SK-N-MC (cell line): ENCODE data around the gene EFNA4.
A peak's percentile ranks its signal among the peaks of the same experiment; 100 is the strongest.

Experiments
- DNase-seq: peaks from one replicate; pipeline ENCODE4 v3.0.0-alpha.2; 2011; ENCODE audit warnings: low read depth, low spot score
- H3K27ac ChIP-seq: fragments of 200-600 bp; sonication (generic); 2 replicates; pipeline ENCODE4 v1.5.1; 2016; ENCODE audit warnings: mixed run types
- H3K36me3 ChIP-seq: fragments of 200-600 bp; sonication (generic); 2 replicates; pipeline ENCODE4 v1.6.1; 2017; ENCODE audit warnings: antibody characterized with exemption, low read length, mixed read lengths; ENCODE audit not compliant: insufficient read depth
- H3K4me3 ChIP-seq: fragments of 200-600 bp; sonication (generic); 2 replicates; pipeline ENCODE4 v1.5.1; 2016
- H3K9ac ChIP-seq: fragments of 200-600 bp; sonication (generic); 2 replicates; pipeline ENCODE4 v1.8.0; 2017; ENCODE audit warnings: mixed run types, mixed read lengths; ENCODE audit not compliant: insufficient read length
- H3K9me3 ChIP-seq: fragments of 200-600 bp; sonication (generic); 2 replicates; pipeline ENCODE4 v1.6.1; 2017; ENCODE audit warnings: low read depth, mild to moderate bottlenecking, antibody characterized with exemption, low read length, moderate library complexity, mixed read lengths
- EZH2 ChIP-seq: fragments of 200-600 bp; sonication (generic); IDR thresholded peaks from one replicate; pipeline ENCODE4 v1.6.1; 2017; ENCODE audit warnings: antibody characterized with exemption
- FOXP2 ChIP-seq: optimal IDR thresholded peaks from 2 replicates; pipeline ENCODE3; 2011; ENCODE audit warnings: mild to moderate bottlenecking, moderate library complexity; ENCODE audit not compliant: insufficient read depth; ENCODE audit errors: extremely low read length, control extremely low read depth
- POLR2AphosphoS5 ChIP-seq: IDR thresholded peaks from 2 replicates; pipeline ENCODE4 v1.6.1; 2012; ENCODE audit warnings: mild to moderate bottlenecking, low read depth, low read length, borderline replicate concordance

Gene EFNA4, protein sequence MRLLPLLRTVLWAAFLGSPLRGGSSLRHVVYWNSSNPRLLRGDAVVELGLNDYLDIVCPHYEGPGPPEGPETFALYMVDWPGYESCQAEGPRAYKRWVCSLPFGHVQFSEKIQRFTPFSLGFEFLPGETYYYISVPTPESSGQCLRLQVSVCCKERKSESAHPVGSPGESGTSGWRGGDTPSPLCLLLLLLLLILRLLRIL

DNA sequence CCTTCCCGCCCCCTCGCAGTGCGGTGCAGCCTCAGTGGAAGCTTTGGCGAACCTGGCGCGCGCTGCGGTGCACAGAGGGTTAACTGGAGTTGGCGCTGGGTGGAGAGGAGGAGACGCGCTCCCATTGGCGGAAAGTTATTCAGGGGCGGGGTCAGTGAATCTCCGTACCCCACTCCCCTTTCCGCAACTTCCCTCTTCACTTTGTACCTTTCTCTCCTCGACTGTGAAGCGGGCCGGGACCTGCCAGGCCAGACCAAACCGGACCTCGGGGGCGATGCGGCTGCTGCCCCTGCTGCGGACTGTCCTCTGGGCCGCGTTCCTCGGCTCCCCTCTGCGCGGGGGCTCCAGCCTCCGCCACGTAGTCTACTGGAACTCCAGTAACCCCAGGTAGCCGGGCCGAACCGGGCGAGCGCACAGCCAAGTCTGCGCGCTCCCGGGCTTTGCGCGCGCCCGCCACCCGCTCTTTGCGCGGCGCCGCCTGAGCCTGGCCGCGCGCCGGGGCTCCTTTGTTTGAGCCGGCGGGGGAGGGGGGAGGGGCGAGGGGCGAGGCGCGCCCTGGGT, at the start of gene EFNA4:
Gene EFNA4, plus strand, starts transcription at position 191 of the 561 bp plus-strand sequence. Its CDS starts 84 bp downstream, at position 275.
- no peak for TF ChIP-seq FOXP2
- TF ChIP-seq POLR2AphosphoS5: peak; percentile 93
- Histone ChIP-seq H3K9ac (peak within 1 kb of the TSS; percentile 78), H3K36me3 (peaks cover 11% of the 10 kb centered on the region; the same call in 1 of the 2 replicates), H3K4me3 (peak within 1 kb of the TSS; percentile 95), H3K9me3 (no peaks in the 10 kb centered on the region), H3K27ac (no peak within 1 kb of the TSS; the same call in 1 of the 2 replicates)
- no peak for DNase-seq

DNA sequence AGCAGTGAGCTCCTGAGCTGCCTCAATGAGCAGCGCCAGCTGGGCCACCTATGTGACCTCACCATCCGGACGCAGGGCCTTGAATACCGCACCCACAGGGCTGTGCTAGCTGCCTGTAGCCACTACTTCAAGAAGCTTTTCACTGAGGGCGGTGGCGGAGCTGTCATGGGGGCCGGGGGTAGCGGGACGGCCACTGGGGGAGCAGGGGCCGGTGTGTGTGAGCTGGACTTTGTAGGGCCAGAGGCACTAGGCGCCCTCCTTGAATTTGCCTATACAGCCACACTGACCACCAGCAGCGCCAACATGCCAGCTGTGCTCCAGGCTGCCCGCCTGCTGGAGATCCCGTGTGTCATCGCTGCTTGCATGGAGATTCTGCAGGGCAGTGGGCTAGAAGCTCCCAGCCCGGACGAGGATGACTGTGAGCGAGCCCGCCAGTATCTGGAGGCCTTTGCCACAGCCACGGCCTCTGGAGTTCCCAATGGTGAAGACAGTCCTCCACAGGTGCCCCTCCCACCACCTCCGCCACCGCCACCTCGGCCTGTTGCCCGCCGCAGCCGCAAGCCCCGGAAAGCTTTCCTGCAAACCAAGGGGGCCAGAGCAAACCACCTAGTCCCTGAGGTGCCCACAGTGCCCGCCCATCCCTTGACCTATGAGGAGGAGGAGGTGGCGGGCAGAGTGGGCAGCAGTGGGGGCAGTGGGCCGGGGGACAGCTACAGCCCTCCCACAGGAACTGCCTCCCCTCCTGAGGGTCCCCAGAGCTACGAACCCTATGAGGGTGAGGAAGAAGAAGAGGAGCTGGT, 48.6 kb upstream of the EFNA4 start:
- Histone ChIP-seq H3K27ac (no peak overlapping the region), H3K9ac (no peak overlapping the region), H3K4me3 (no peak overlapping the region), H3K9me3 (no peaks in the 10 kb centered on the region), H3K36me3 (peaks cover 10% of the 10 kb centered on the region; the same call in 1 of the 2 replicates)
- no peak for DNase-seq
- no peak for TF ChIP-seq EZH2
- TF ChIP-seq POLR2AphosphoS5: no peak
- TF ChIP-seq FOXP2: no peak

DNA sequence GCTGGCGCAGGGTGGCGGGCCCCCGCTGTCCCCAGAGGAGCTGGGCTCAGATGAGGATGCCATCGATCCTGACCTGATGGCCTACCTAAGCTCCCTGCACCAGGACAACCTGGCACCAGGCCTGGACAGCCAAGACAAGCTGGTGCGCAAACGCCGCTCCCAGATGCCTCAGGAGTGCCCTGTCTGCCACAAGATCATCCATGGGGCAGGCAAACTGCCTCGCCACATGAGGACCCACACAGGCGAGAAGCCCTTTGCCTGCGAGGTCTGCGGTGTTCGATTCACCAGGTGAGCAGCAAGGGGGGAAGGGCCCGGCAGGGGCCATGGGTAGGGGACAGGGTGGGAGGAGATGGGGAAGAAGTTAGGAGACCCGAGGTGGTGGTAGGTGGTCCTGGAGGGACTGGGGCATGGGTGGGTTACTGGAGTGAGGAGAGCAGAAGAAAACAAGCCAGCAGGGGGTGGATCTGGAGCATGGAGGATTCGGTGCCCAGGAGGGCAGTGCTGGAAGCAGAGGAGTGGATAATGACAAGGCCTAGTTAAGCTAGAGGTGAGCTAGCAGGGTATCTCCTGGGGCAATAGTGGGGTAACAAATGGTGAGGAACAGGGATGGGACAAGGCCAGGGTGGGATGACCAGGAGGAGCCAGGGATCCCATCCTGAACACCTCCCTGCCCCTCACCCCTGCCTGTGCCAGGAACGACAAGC, 47.9 kb upstream of the EFNA4 start:
- Histone ChIP-seq H3K36me3 (peaks cover 10% of the 10 kb centered on the region; the same call in 1 of the 2 replicates), H3K27ac (peak overlapping the region; percentile 21; the same call in 1 of the 2 replicates), H3K4me3 (no peak overlapping the region), H3K9ac (no peak overlapping the region), H3K9me3 (no peaks in the 10 kb centered on the region)
- no peak for TF ChIP-seq EZH2
- no peak for TF ChIP-seq FOXP2
- TF ChIP-seq POLR2AphosphoS5: no peak
- no peak for DNase-seq

DNA sequence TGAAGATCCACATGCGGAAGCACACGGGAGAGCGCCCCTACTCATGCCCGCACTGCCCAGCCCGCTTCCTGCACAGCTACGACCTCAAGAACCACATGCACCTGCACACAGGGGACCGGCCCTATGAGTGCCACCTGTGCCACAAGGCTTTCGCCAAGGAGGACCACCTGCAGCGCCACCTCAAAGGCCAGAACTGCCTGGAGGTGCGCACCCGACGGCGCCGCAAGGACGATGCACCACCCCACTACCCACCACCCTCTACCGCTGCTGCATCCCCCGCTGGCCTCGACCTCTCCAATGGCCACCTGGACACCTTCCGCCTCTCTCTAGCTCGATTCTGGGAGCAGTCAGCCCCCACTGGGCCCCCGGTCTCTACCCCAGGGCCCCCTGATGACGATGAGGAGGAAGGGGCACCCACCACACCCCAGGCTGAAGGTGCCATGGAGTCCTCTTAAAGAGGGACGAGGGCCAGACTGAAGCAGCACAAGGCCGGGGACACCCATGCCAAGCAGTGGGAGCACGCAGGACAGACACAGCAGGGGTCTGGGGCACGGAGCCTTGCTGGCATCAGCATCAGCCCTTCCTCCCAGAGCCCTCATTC, 47.2 kb upstream of the EFNA4 start:
- Histone ChIP-seq H3K9ac (no peak overlapping the region), H3K9me3 (no peaks in the 10 kb centered on the region), H3K4me3 (peak overlapping the region; percentile 83), H3K36me3 (peaks cover 10% of the 10 kb centered on the region; the same call in 1 of the 2 replicates), H3K27ac (peak overlapping the region; percentile 66)
- no peak for TF ChIP-seq POLR2AphosphoS5
- no peak for TF ChIP-seq EZH2
- TF ChIP-seq FOXP2: no peak
- no peak for DNase-seq

DNA sequence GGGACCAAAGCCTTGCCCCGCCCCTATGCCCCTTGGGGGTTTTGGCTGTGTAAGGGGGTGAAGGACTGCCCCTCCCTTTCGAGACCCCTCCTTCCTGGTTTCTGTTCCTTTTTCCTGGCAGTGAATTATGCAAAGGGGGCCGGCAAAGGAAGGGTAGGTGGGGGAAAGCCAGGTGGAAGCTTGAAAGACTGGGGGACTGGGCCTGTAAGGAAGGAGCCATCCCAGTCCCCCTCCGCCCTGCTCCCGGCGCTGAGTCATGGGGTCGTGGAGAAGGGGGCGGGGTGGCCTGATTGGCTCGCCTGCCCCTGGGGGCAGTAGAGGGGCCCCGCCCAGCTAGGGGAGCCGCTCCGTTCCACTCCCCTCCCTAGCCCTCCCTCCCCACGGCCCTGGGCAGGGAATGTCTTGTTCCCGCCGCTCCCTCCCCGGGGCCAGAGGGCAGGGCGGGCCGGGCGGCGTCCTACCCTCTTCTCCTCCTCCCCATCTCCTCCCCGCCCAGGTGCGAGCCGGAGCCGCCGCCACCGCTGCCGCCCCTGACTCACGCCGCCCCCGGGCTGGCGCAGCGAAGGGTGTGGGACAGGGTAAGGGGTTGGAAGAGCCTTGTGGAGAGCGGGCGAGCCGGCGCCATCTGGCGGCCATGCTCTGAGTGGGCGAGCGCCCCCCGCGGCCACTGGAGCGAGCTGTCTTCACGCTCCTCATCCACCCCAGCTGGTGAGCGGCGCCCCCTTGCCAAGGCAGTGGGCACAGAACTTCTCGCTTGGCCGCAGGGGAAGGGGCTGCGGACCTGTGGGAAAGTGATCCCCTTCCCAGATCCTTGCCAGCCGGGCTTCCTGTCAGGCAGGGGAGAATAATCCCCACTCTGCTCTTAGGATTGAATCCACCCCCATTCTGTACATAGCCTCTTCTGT, 46.2 kb upstream of the EFNA4 start:
- Histone ChIP-seq H3K27ac (peak overlapping the region; percentile 66), H3K9me3 (no peaks in the 10 kb centered on the region), H3K4me3 (peak overlapping the region; percentile 83), H3K9ac (peak overlapping the region; percentile 67), H3K36me3 (peaks cover 10% of the 10 kb centered on the region; the same call in 1 of the 2 replicates)
- no peak for DNase-seq
- TF ChIP-seq POLR2AphosphoS5: peak; percentile 70; the same call in 1 of the 2 replicates
- TF ChIP-seq FOXP2: no peak

DNA sequence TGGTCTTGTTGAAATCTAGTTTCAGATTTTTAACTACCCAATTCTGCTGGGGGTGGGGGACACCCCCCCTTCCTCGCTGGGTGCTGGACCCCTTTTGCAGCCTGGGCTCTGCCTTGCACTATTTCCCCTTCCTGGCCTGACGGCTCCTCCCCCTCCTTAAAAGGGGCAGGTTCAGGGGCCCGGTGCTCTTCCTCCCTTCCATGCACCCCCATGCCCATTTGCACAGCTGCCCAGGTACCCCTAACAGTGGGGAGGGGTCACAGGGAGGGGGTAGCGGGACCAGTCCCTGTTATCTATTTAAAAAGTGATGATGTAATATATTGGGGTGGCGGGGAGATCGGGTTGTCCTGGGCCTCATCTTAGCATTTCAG, 45.6 kb upstream of the EFNA4 start:
- Histone ChIP-seq H3K27ac (no peak overlapping the region), H3K9ac (peak overlapping the region; percentile 67), H3K9me3 (no peaks in the 10 kb centered on the region), H3K4me3 (peak overlapping the region; percentile 83), H3K36me3 (peaks cover 10% of the 10 kb centered on the region; the same call in 1 of the 2 replicates)
- DNase-seq: no peak
- TF ChIP-seq FOXP2 (no peak), POLR2AphosphoS5 (no peak), EZH2 (no peak)

DNA sequence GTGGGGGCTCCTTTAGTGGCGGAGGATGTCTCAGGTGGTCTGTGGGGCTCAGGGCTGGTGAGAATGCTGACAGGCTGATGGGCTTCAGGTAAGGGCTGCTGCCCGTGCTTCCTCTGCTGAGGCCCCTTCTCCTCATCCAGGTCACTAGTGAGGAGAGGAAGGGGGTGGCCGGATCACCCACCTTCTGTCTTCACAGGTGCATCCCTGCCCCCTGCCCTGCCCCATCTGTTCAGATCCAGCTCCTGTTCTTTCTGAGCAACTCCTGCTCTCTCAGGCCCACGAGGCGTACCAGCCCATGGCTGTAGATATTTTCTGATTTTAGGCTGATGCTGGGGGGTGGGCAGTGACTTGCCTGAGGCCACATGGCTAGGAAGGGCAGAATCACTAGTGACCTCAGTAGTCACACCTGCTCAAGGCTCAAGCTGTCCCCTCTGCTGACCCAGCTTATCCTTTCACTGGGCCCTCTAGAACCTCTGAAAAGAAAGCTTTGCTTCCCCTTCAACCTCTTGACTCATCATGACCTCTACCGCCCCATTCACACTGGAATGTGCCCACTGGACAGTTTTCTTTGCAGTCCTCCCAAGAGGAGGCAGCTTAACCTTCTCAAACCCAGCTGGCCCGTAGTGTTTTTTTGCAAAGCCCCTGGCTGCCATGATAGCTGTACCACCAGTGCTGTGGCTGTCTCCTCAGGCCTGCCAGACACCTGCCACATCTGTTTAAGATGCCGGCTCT, 44.8 kb upstream of the EFNA4 start:
- H3K9ac ChIP-seq: no peak overlapping the region
- TF ChIP-seq FOXP2 (no peak), POLR2AphosphoS5 (no peak), EZH2 (no peak)
- H3K9me3 ChIP-seq: no peaks in the 10 kb centered on the region
- no peak overlapping the region for H3K4me3 ChIP-seq
- no peak overlapping the region for H3K27ac ChIP-seq
- no peak for DNase-seq
- H3K36me3 ChIP-seq: peaks cover 10% of the 10 kb centered on the region; the same call in 1 of the 2 replicates
